ENCODE results near the gene LIME1. TPM values are rescaled to one million over a fixed set of nuclear protein-coding genes. Genes with fewer than 3 reads are reported as not detected.

The LIME1 gene
- polyA plus RNA-seq, 1 experiment: 1.5 TPM

GRCh38 chr20:63778857-63779256, 42.4 kb downstream of the LIME1 start:
- no peak overlapping the region for H3K4me3 ChIP-seq (ENCODE audit: low read depth, low read length)
- H3K9me3 ChIP-seq (ENCODE audit: control insufficient read depth, insufficient read depth, low read length): no peaks in the 10 kb centered on the region; the same call in 1 of the 2 replicates
- ChIA-PET CTCF (interaction anchor here (1.1 to 1.5 kb wide), 2 partner anchors 8 to 13 kb away, joined by 3 to 4 read pairs; no protein-coding TSS in a partner anchor), POLR2A (no interaction called here)
- no peak overlapping the region for H3K27ac ChIP-seq (ENCODE audit: low read depth, low read length)
- no peaks in the 10 kb centered on the region for H3K27me3 ChIP-seq (ENCODE audit: control insufficient read depth, insufficient read depth, low read length)
- DNase-seq (ENCODE audit: low read depth, low spot score): no peak
- no peak for TF ChIP-seq CTCF (IDR thresholded peaks at IDR 0.05; ENCODE audit: low read depth, low read length)

DNA sequence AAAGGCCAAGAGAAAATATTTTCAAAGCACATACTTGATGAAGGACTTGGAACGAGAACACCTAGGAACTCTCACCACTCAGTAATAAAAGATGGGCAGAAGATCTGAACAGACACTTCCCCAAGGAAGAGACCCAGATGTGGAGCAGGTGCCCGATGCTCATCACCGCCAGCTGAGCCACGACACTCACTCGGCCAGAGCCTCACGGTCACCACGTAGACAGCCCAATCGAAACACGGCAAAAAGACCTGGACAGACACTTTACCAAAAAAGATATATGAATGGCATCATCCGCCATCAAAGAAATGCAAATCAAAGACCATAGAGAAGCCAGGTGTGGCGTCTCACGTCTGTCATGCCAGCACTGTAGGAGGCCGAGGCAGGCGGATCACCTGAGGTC, 44.7 kb downstream of the LIME1 start:
- H3K27ac ChIP-seq (ENCODE audit: low read depth, low read length): no peak overlapping the region
- POLR2A ChIA-PET: interaction anchor here (0.6 kb wide), 1 partner anchor 13 kb away, joined by 4 read pairs; no protein-coding TSS in a partner anchor
- CTCF ChIA-PET: no interaction called here
- no peaks in the 10 kb centered on the region for H3K27me3 ChIP-seq (ENCODE audit: control insufficient read depth, insufficient read depth, low read length)
- no peak for TF ChIP-seq CTCF (IDR thresholded peaks at IDR 0.05; ENCODE audit: low read depth, low read length)
- no peak overlapping the region for H3K4me3 ChIP-seq (ENCODE audit: low read depth, low read length)
- no peaks in the 10 kb centered on the region; the same call in 1 of the 2 replicates for H3K9me3 ChIP-seq (ENCODE audit: control insufficient read depth, insufficient read depth, low read length)
- no peak for DNase-seq (ENCODE audit: low read depth, low spot score)

DNA sequence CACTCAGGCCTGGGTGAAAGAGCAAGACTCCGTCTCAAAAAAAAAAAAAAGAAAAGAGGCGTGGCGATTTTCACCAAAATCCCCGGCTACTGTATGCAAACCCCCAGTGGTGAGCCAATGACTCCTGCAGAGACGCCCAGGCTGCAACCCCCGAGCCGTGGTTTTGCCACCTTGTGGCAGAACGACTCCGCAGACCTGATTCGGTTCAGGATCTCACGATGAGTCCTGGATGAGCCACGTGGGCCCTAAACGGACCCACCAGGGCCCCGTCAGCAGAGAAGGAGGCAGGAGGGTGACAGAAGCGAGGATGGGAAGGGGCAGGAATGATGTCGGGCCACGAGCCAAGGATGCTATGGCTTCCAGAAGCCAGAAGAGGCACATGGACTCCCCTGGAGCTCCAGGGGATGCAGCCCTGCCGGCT, 45.6 kb downstream of the LIME1 start:
- ChIA-PET POLR2A (interaction anchor here (0.6 kb wide), 1 partner anchor 14 kb away, joined by 4 read pairs; no protein-coding TSS in a partner anchor), CTCF (no interaction called here)
- no peak for DNase-seq (ENCODE audit: low read depth, low spot score)

GRCh38 chr20:63782521-63782971, 46.1 kb downstream of the LIME1 start:
- DNase-seq (ENCODE audit: low read depth, low spot score): no peak
- no peaks in the 10 kb centered on the region for H3K9me3 ChIP-seq (ENCODE audit: control insufficient read depth, insufficient read depth, low read length)
- TF ChIP-seq CTCF (IDR thresholded peaks at IDR 0.05; ENCODE audit: low read depth, low read length): no peak
- H3K4me3 ChIP-seq (ENCODE audit: low read depth, low read length): no peak overlapping the region
- H3K27ac ChIP-seq (ENCODE audit: low read depth, low read length): no peak overlapping the region
- POLR2A ChIA-PET: no interaction called here
- no peaks in the 10 kb centered on the region for H3K27me3 ChIP-seq (ENCODE audit: control insufficient read depth, insufficient read depth, low read length)
- CTCF ChIA-PET: no interaction called here

More for the DNA sequence above, 45.6 kb downstream of the LIME1 start:
- H3K9me3 ChIP-seq (ENCODE audit: control insufficient read depth, insufficient read depth, low read length): no peaks in the 10 kb centered on the region; the same call in 1 of the 2 replicates
- no peak overlapping the region for H3K4me3 ChIP-seq (ENCODE audit: low read depth, low read length)
- no peaks in the 10 kb centered on the region for H3K27me3 ChIP-seq (ENCODE audit: control insufficient read depth, insufficient read depth, low read length)
- TF ChIP-seq CTCF (IDR thresholded peaks at IDR 0.05; ENCODE audit: low read depth, low read length): no peak
- no peak overlapping the region for H3K27ac ChIP-seq (ENCODE audit: low read depth, low read length)

- no peak for TF ChIP-seq CTCF (IDR thresholded peaks at IDR 0.05; ENCODE audit: low read depth, low read length)
- ChIA-PET CTCF (interaction anchor here (1.0 to 1.5 kb wide), 2 partner anchors 9 to 80 kb away, joined by 3 to 16 read pairs; no protein-coding TSS in a partner anchor), POLR2A (no interaction called here)
- Histone ChIP-seq H3K27ac (ENCODE audit: low read depth, low read length) (no peak overlapping the region), H3K4me3 (ENCODE audit: low read depth, low read length) (no peak overlapping the region), H3K27me3 (ENCODE audit: control insufficient read depth, insufficient read depth, low read length) (no peaks in the 10 kb centered on the region), H3K9me3 (ENCODE audit: control insufficient read depth, insufficient read depth, low read length) (no peaks in the 10 kb centered on the region)
- no peak for DNase-seq (ENCODE audit: low read depth, low spot score)
These were observed 47.5 kb downstream of the LIME1 start for GRCh38 chr20:63783970-63784369.

All from AG04450 (cell line).